Measurements from ENCODE around the gene USP17L28. TPM values are rescaled to one million over a fixed set of nuclear protein-coding genes. Genes with fewer than 3 reads are reported as not detected.
"Not testable (repeated sequence)": the region's sequence is repeated elsewhere in the genome, so short reads cannot be mapped to it uniquely, and the experiment has no call there.

The USP17L28 gene, protein sequence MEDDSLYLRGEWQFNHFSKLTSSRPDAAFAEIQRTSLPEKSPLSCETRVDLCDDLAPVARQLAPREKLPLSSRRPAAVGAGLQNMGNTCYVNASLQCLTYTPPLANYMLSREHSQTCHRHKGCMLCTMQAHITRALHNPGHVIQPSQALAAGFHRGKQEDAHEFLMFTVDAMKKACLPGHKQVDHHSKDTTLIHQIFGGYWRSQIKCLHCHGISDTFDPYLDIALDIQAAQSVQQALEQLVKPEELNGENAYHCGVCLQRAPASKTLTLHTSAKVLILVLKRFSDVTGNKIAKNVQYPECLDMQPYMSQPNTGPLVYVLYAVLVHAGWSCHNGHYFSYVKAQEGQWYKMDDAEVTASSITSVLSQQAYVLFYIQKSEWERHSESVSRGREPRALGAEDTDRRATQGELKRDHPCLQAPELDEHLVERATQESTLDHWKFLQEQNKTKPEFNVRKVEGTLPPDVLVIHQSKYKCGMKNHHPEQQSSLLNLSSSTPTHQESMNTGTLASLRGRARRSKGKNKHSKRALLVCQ
- total RNA-seq (2022) (not detected in 2 replicates), Bru-seq, nascent RNA (not detected), BruChase-seq, experiment 1, labeled RNA remaining after a 6-hour chase (not detected), BruChase-seq, experiment 2, labeled RNA remaining after a 2-hour chase (not detected)
- long read RNA-seq = 0 reads

DNA sequence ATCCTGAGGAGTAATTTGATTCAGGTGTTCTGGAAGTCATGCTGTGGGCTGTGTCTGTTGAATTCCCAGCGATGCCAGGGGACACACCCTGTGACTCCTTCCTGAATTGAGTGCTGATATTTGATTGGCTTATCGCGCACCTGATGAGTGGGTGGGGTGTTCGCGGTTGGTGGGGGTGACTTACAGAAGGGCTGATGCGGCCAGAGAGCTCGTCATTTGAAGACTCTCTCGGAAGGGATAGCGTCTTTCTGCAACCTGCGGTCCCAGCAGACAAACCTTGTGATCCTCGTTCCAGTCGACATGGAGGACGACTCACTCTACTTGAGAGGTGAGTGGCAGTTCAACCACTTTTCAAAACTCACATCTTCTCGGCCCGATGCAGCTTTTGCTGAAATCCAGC lies at the start of gene USP17L28:
TSS of gene USP17L28 (plus strand) at position 301 of the 400 bp plus-strand sequence. CDS start at position 301, 0 bp downstream.
- H3K36me3 Mint-ChIP-seq (ENCODE audit: insufficient read depth, unreplicated experiment); H3K9me3 Mint-ChIP-seq (ENCODE audit: low read depth, unreplicated experiment); BruUV-seq (replicated peaks); H3K27ac Mint-ChIP-seq (ENCODE audit: unreplicated experiment); intact Hi-C loops (cut with micrococcal nuclease; ENCODE audit: unreplicated experiment); DNase-seq; H3K4me1 Mint-ChIP-seq (ENCODE audit: low read depth, unreplicated experiment); H3K4me3 Mint-ChIP-seq (ENCODE audit: low read depth, unreplicated experiment); H3K27me3 Mint-ChIP-seq (ENCODE audit: unreplicated experiment); CTCF ChIA-PET: not testable (repeated sequence)

DNA sequence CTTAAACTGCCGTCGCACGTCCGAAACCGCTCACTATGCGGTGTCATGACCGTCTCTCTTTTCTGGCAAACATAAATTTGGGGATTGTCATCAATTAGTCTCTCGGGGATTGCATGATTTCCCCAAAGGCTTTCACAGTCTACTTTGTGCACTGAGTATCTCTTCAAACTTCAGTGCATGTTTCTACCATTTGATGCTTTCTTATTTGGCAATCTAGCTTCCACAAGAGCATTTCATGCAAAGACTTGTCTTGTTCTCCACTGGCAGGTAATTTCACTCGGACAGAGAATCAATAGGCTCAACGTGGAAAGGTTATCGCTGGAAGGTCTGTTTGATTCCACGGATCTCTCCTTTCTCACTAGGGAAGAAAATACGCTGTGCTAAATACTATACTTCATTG lies 24.5 kb upstream of the USP17L28 start:
- DNase-seq; H3K36me3 Mint-ChIP-seq (ENCODE audit: insufficient read depth, unreplicated experiment); H3K4me3 Mint-ChIP-seq (ENCODE audit: low read depth, unreplicated experiment); H3K9me3 Mint-ChIP-seq (ENCODE audit: low read depth, unreplicated experiment); H3K27ac Mint-ChIP-seq (ENCODE audit: unreplicated experiment); BruUV-seq (replicated peaks); CTCF ChIA-PET; intact Hi-C loops (cut with micrococcal nuclease; ENCODE audit: unreplicated experiment); H3K27me3 Mint-ChIP-seq (ENCODE audit: unreplicated experiment); H3K4me1 Mint-ChIP-seq (ENCODE audit: low read depth, unreplicated experiment): not testable (repeated sequence)

DNA sequence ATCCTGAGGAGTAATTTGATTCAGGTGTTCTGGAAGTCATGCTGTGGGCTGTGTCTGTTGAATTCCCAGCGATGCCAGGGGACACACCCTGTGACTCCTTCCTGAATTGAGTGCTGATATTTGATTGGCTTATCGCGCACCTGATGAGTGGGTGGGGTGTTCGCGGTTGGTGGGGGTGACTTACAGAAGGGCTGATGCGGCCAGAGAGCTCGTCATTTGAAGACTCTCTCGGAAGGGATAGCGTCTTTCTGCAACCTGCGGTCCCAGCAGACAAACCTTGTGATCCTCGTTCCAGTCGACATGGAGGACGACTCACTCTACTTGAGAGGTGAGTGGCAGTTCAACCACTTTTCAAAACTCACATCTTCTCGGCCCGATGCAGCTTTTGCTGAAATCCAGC lies 23.8 kb upstream of the USP17L28 start, which contains the start of gene USP17L24:
TSS of gene USP17L24 (plus strand) at position 301 of the 400 bp plus-strand sequence. CDS start at position 301, 0 bp downstream.
- H3K9me3 Mint-ChIP-seq (ENCODE audit: low read depth, unreplicated experiment); DNase-seq; H3K27me3 Mint-ChIP-seq (ENCODE audit: unreplicated experiment); H3K36me3 Mint-ChIP-seq (ENCODE audit: insufficient read depth, unreplicated experiment); H3K4me1 Mint-ChIP-seq (ENCODE audit: low read depth, unreplicated experiment); CTCF ChIA-PET; H3K27ac Mint-ChIP-seq (ENCODE audit: unreplicated experiment); H3K4me3 Mint-ChIP-seq (ENCODE audit: low read depth, unreplicated experiment); BruUV-seq (replicated peaks); intact Hi-C loops (cut with micrococcal nuclease; ENCODE audit: unreplicated experiment): not testable (repeated sequence)

DNA sequence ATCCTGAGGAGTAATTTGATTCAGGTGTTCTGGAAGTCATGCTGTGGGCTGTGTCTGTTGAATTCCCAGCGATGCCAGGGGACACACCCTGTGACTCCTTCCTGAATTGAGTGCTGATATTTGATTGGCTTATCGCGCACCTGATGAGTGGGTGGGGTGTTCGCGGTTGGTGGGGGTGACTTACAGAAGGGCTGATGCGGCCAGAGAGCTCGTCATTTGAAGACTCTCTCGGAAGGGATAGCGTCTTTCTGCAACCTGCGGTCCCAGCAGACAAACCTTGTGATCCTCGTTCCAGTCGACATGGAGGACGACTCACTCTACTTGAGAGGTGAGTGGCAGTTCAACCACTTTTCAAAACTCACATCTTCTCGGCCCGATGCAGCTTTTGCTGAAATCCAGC lies 19.1 kb upstream of the USP17L28 start, which contains the start of gene USP17L25:
TSS of gene USP17L25 (plus strand) at position 301 of the 400 bp plus-strand sequence. CDS start at position 301, 0 bp downstream.
- CTCF ChIA-PET; BruUV-seq (replicated peaks); H3K4me3 Mint-ChIP-seq (ENCODE audit: low read depth, unreplicated experiment); H3K36me3 Mint-ChIP-seq (ENCODE audit: insufficient read depth, unreplicated experiment); intact Hi-C loops (cut with micrococcal nuclease; ENCODE audit: unreplicated experiment); DNase-seq; H3K9me3 Mint-ChIP-seq (ENCODE audit: low read depth, unreplicated experiment); H3K27ac Mint-ChIP-seq (ENCODE audit: unreplicated experiment); H3K27me3 Mint-ChIP-seq (ENCODE audit: unreplicated experiment); H3K4me1 Mint-ChIP-seq (ENCODE audit: low read depth, unreplicated experiment): not testable (repeated sequence)

DNA sequence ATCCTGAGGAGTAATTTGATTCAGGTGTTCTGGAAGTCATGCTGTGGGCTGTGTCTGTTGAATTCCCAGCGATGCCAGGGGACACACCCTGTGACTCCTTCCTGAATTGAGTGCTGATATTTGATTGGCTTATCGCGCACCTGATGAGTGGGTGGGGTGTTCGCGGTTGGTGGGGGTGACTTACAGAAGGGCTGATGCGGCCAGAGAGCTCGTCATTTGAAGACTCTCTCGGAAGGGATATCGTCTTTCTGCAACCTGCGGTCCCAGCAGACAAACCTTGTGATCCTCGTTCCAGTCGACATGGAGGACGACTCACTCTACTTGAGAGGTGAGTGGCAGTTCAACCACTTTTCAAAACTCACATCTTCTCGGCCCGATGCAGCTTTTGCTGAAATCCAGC lies 14.3 kb upstream of the USP17L28 start, which contains the start of gene USP17L26:
TSS of gene USP17L26 (plus strand) at position 301 of the 400 bp plus-strand sequence. CDS start at position 301, 0 bp downstream.
- H3K27ac Mint-ChIP-seq (ENCODE audit: unreplicated experiment); intact Hi-C loops (cut with micrococcal nuclease; ENCODE audit: unreplicated experiment): not testable (repeated sequence)

DNA sequence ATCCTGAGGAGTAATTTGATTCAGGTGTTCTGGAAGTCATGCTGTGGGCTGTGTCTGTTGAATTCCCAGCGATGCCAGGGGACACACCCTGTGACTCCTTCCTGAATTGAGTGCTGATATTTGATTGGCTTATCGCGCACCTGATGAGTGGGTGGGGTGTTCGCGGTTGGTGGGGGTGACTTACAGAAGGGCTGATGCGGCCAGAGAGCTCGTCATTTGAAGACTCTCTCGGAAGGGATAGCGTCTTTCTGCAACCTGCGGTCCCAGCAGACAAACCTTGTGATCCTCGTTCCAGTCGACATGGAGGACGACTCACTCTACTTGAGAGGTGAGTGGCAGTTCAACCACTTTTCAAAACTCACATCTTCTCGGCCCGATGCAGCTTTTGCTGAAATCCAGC lies 9.6 kb upstream of the USP17L28 start, which contains the start of gene USP17L5:
TSS of gene USP17L5 (plus strand) at position 301 of the 400 bp plus-strand sequence. CDS start at position 301, 0 bp downstream.
- H3K36me3 Mint-ChIP-seq (ENCODE audit: insufficient read depth, unreplicated experiment); intact Hi-C loops (cut with micrococcal nuclease; ENCODE audit: unreplicated experiment); BruUV-seq (replicated peaks); DNase-seq; H3K9me3 Mint-ChIP-seq (ENCODE audit: low read depth, unreplicated experiment); H3K27me3 Mint-ChIP-seq (ENCODE audit: unreplicated experiment); H3K4me3 Mint-ChIP-seq (ENCODE audit: low read depth, unreplicated experiment); CTCF ChIA-PET; H3K4me1 Mint-ChIP-seq (ENCODE audit: low read depth, unreplicated experiment); H3K27ac Mint-ChIP-seq (ENCODE audit: unreplicated experiment): not testable (repeated sequence)

More for the DNA sequence above, 14.3 kb upstream of the USP17L28 start, which contains the start of gene USP17L26:
- CTCF ChIA-PET; H3K9me3 Mint-ChIP-seq (ENCODE audit: low read depth, unreplicated experiment); H3K36me3 Mint-ChIP-seq (ENCODE audit: insufficient read depth, unreplicated experiment); BruUV-seq (replicated peaks); H3K4me1 Mint-ChIP-seq (ENCODE audit: low read depth, unreplicated experiment); DNase-seq; H3K27me3 Mint-ChIP-seq (ENCODE audit: unreplicated experiment); H3K4me3 Mint-ChIP-seq (ENCODE audit: low read depth, unreplicated experiment): not testable (repeated sequence)

DNA sequence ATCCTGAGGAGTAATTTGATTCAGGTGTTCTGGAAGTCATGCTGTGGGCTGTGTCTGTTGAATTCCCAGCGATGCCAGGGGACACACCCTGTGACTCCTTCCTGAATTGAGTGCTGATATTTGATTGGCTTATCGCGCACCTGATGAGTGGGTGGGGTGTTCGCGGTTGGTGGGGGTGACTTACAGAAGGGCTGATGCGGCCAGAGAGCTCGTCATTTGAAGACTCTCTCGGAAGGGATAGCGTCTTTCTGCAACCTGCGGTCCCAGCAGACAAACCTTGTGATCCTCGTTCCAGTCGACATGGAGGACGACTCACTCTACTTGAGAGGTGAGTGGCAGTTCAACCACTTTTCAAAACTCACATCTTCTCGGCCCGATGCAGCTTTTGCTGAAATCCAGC lies 4.8 kb upstream of the USP17L28 start, which contains the start of gene USP17L27:
TSS of gene USP17L27 (plus strand) at position 301 of the 400 bp plus-strand sequence. CDS start at position 301, 0 bp downstream.
- BruUV-seq (replicated peaks); CTCF ChIA-PET; H3K9me3 Mint-ChIP-seq (ENCODE audit: low read depth, unreplicated experiment); intact Hi-C loops (cut with micrococcal nuclease; ENCODE audit: unreplicated experiment); H3K27ac Mint-ChIP-seq (ENCODE audit: unreplicated experiment); H3K36me3 Mint-ChIP-seq (ENCODE audit: insufficient read depth, unreplicated experiment); H3K4me3 Mint-ChIP-seq (ENCODE audit: low read depth, unreplicated experiment); DNase-seq; H3K27me3 Mint-ChIP-seq (ENCODE audit: unreplicated experiment); H3K4me1 Mint-ChIP-seq (ENCODE audit: low read depth, unreplicated experiment): not testable (repeated sequence)

DNA sequence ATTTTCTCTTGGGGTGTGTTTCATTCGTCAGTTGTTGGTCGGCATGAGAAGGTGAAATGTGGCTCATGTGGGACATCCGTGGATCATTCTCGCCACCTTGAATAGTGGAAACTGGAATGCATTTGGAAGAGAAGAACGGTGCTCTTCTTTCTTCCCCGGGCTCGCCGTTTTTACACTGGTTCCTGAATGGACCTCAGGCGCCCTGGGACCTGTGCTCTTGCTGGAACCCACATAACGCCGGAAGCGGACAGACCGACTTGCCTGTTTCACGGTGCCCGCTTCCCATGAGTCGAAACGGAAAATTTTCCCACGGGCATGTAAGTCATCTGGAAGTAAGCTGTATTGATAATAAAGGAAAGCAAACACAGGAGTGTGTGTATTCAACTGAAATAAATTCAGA lies 2.2 kb downstream of the USP17L28 start:
- H3K36me3 Mint-ChIP-seq (ENCODE audit: insufficient read depth, unreplicated experiment); CTCF ChIA-PET; H3K4me3 Mint-ChIP-seq (ENCODE audit: low read depth, unreplicated experiment); DNase-seq; H3K27ac Mint-ChIP-seq (ENCODE audit: unreplicated experiment); H3K9me3 Mint-ChIP-seq (ENCODE audit: low read depth, unreplicated experiment); BruUV-seq (replicated peaks); H3K4me1 Mint-ChIP-seq (ENCODE audit: low read depth, unreplicated experiment); H3K27me3 Mint-ChIP-seq (ENCODE audit: unreplicated experiment); intact Hi-C loops (cut with micrococcal nuclease; ENCODE audit: unreplicated experiment): not testable (repeated sequence)

DNA sequence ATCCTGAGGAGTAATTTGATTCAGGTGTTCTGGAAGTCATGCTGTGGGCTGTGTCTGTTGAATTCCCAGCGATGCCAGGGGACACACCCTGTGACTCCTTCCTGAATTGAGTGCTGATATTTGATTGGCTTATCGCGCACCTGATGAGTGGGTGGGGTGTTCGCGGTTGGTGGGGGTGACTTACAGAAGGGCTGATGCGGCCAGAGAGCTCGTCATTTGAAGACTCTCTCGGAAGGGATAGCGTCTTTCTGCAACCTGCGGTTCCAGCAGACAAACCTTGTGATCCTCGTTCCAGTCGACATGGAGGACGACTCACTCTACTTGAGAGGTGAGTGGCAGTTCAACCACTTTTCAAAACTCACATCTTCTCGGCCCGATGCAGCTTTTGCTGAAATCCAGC lies 4.6 kb downstream of the USP17L28 start, which contains the start of gene USP17L29:
TSS of gene USP17L29 (plus strand) at position 301 of the 400 bp plus-strand sequence. CDS start at position 301, 0 bp downstream.
- H3K9me3 Mint-ChIP-seq (ENCODE audit: low read depth, unreplicated experiment); DNase-seq; H3K27me3 Mint-ChIP-seq (ENCODE audit: unreplicated experiment); H3K27ac Mint-ChIP-seq (ENCODE audit: unreplicated experiment); H3K4me1 Mint-ChIP-seq (ENCODE audit: low read depth, unreplicated experiment); intact Hi-C loops (cut with micrococcal nuclease; ENCODE audit: unreplicated experiment); H3K36me3 Mint-ChIP-seq (ENCODE audit: insufficient read depth, unreplicated experiment); BruUV-seq (replicated peaks); H3K4me3 Mint-ChIP-seq (ENCODE audit: low read depth, unreplicated experiment); CTCF ChIA-PET: not testable (repeated sequence)

Measured in Calu3 (cell line).